CD14-positive monocyte (primary cell): ENCODE measurements around the gene SNX15. TPM values are rescaled to one million over a fixed set of nuclear protein-coding genes. Genes with fewer than 3 reads are reported as not detected.

Experiments
- DNase-seq, 3 donors: peaks; one replicate each; pipeline ENCODE4 v3.0.0-alpha.2; 2011 to 2022
- H2AFZ ChIP-seq: 2 replicates; pipeline ENCODE4 v1.6.0; 2012; ENCODE audit warnings: mild to moderate bottlenecking, low read depth, low read length, inconsistent platforms; ENCODE audit not compliant: insufficient read depth, poor library complexity, severe bottlenecking
- H3K27ac ChIP-seq, 2 donors: 1 replicate in 1 of 2; 2 replicates in 1 of 2; pipeline ENCODE4 v1.5.1; 2012 to 2013; ENCODE audit warnings: low read length in 2 of 2, control low read depth in 1 of 2, inconsistent platforms in 1 of 2, low read depth in 1 of 2, mild to moderate bottlenecking in 1 of 2
- H3K27me3 ChIP-seq, 2 donors: one replicate each; pipeline versions ENCODE4 v1.6.0 to v1.6.1; 2011 to 2013; ENCODE audit warnings: low read length in 2 of 2; ENCODE audit not compliant: control insufficient read depth in 2 of 2, insufficient read depth in 2 of 2
- H3K36me3 ChIP-seq, 2 donors: replicated peaks in 1 of 2; 1 replicate in 1 of 2; 2 replicates in 1 of 2; pipeline versions ENCODE4 v1.5.1 to v1.6.1; 2012 to 2013; ENCODE audit warnings: low read length in 2 of 2, control low read depth in 1 of 2, inconsistent platforms in 1 of 2, mild to moderate bottlenecking in 1 of 2; ENCODE audit not compliant: insufficient read depth in 2 of 2, control insufficient read depth in 1 of 2
- H3K4me1 ChIP-seq, 2 donors: 1 replicate in 1 of 2; 2 replicates in 1 of 2; pipeline versions ENCODE4 v1.5.1 to v1.6.1; 2012 to 2013; ENCODE audit warnings: low read length in 2 of 2, control low read depth in 1 of 2, inconsistent platforms in 1 of 2, mild to moderate bottlenecking in 1 of 2, moderate library complexity in 1 of 2; ENCODE audit not compliant: insufficient read depth in 2 of 2, control insufficient read depth in 1 of 2
- H3K4me2 ChIP-seq: replicated peaks from 2 replicates; pipeline ENCODE3; 2012; ENCODE audit warnings: low read length, moderate library complexity, mild to moderate bottlenecking; ENCODE audit not compliant: poor library complexity, severe bottlenecking; ENCODE audit errors: extremely low read depth
- H3K4me3 ChIP-seq, 3 experiments: fragments of 200-600 bp in 1 of 3; sonication (generic) in 1 of 3; replicated peaks in 1 of 3; 1 replicate in 2 of 3; 2 replicates in 1 of 3; pipeline ENCODE4 v1.5.1; 2011 to 2013; ENCODE audit warnings: low read length in 3 of 3, mild to moderate bottlenecking in 3 of 3, control low read depth in 2 of 3, low read depth in 2 of 3, inconsistent platforms in 1 of 3, moderate library complexity in 1 of 3
- H3K79me2 ChIP-seq: 2 replicates; pipeline ENCODE4 v1.6.0; 2012; ENCODE audit warnings: mild to moderate bottlenecking, control low read depth, inconsistent platforms, low read length, moderate library complexity; ENCODE audit not compliant: insufficient read depth
- H3K9ac ChIP-seq: 2 replicates; pipeline ENCODE4 v1.6.0; 2017; ENCODE audit warnings: low read length, mild to moderate bottlenecking; ENCODE audit not compliant: insufficient read depth, poor library complexity, severe bottlenecking
- H3K9me3 ChIP-seq, 2 donors: replicated peaks in 1 of 2; 1 replicate in 1 of 2; 2 replicates in 1 of 2; pipeline versions ENCODE4 v1.5.1 to v1.6.1; 2012 to 2013; ENCODE audit warnings: low read length in 2 of 2, control low read depth in 1 of 2; ENCODE audit not compliant: control insufficient read depth in 1 of 2, insufficient read depth in 1 of 2
- H4K20me1 ChIP-seq: 2 replicates; pipeline ENCODE4 v1.6.0; 2012; ENCODE audit warnings: mild to moderate bottlenecking, low read length, control low read depth, moderate library complexity; ENCODE audit not compliant: insufficient read depth
- H3K27ac Mint-ChIP-seq, 7 donors: one replicate each; pipeline ENCODE4 v1.8.0; 2020; ENCODE audit warnings: mild to moderate bottlenecking in 7 of 7, mixed read lengths in 7 of 7, moderate library complexity in 6 of 7, inconsistent platforms in 2 of 7
- H3K27me3 Mint-ChIP-seq, 3 donors: one replicate each; pipeline ENCODE4 v1.8.0; 2021 to 2022; ENCODE audit warnings: low read depth in 3 of 3, mild to moderate bottlenecking in 3 of 3, mixed read lengths in 3 of 3, moderate library complexity in 3 of 3, inconsistent platforms in 1 of 3
- H3K36me3 Mint-ChIP-seq, 2 donors: one replicate each; pipeline ENCODE4 v1.8.0; 2020; ENCODE audit warnings: mixed read lengths in 2 of 2, inconsistent platforms in 1 of 2, mild to moderate bottlenecking in 1 of 2
- H3K4me1 Mint-ChIP-seq: one replicate; pipeline ENCODE4 v1.8.0; 2020; ENCODE audit warnings: mild to moderate bottlenecking, mixed read lengths
- H3K4me3 Mint-ChIP-seq, 2 donors: one replicate each; pipeline ENCODE4 v1.8.0; 2020; ENCODE audit warnings: mild to moderate bottlenecking in 2 of 2, mixed read lengths in 2 of 2, moderate library complexity in 1 of 2
- H3K9me3 Mint-ChIP-seq, 7 donors: one replicate each; pipeline ENCODE4 v1.8.0; 2020 to 2022; ENCODE audit warnings: mixed read lengths in 7 of 7, mild to moderate bottlenecking in 6 of 7, moderate library complexity in 6 of 7, inconsistent platforms in 2 of 7
- CTCF ChIP-seq: fragments of 200-600 bp; IDR thresholded peaks from one replicate; pipeline ENCODE4 v1.8.0; 2022; ENCODE audit warnings: antibody characterized with exemption, mild to moderate bottlenecking
- WGBS: methylation state at CpG from one replicate; pipeline ENCODE4 v1.1.5; 2013; ENCODE audit warnings: missing lambda C conversion rate; ENCODE audit not compliant: insufficient coverage; 5-methylcytosine and 5-hydroxymethylcytosine counted together
- intact Hi-C, 2 donors: fragments of 100-400 bp; cut with micrococcal nuclease; formaldehyde crosslinking; loops; one replicate each; pipeline versions ENCODE4 v1.15.0 to v1.15.1; 2023
- polyA plus RNA-seq, 3 donors: library from polyadenylated mRNA; depleted of rRNA in 1 of 3; unstranded in 2 of 3; stranded (reverse) in 1 of 3; fragments of 300-500 nt in 2 of 3; fragments of >200 nt in 1 of 3; fragmentation: Illumina TruSeq in 2 of 3; gene quantifications; 1 replicate in 2 of 3; 2 replicates in 1 of 3; pipeline ENCODE4 v1.2.3, GENCODE V29; 2012 to 2021

Gene SNX15
- polyA plus RNA-seq, 3 donors, result 16.2 to 26.7 (median 17.8) TPM

GRCh38 chr11:64987998-64988854, 39.0 kb upstream of the SNX15 start:
- intact Hi-C loops, result no loop called here
- Mint-ChIP-seq H3K4me1 (peaks cover 62% of the 10 kb centered on the region), H3K36me3 (peaks cover 17 to 24% of the 10 kb centered on the region in 2 donors), H3K9me3 (peaks cover 0 to 2% (median 0%) of the 10 kb centered on the region in 7 donors), H3K27me3 (peaks cover 4 to 10% (median 7%) of the 10 kb centered on the region in 3 donors), H3K27ac (peak overlapping the region in 4 of 7 donors; percentile 53 to 78 (median 76)), H3K4me3 (no peak overlapping the region)
- no peak overlapping the region for H3K27ac ChIP-seq
- H3K27me3 ChIP-seq, result no peaks in the 10 kb centered on the region
- no peak for DNase-seq
- TF ChIP-seq CTCF, result no peak
- no peak overlapping the region for H3K9ac ChIP-seq
- WGBS, result 80% methylated on average over 1 of the region's 6 CpGs
- peaks cover 50 to 60% of the 10 kb centered on the region in 2 donors for H3K4me1 ChIP-seq
- H2AFZ ChIP-seq, result no peak overlapping the region
- H3K36me3 ChIP-seq, result no peaks in the 10 kb centered on the region
- H4K20me1 ChIP-seq, result no peaks in the 10 kb centered on the region
- no peaks in the 10 kb centered on the region for H3K9me3 ChIP-seq
- no peaks in the 10 kb centered on the region for H3K79me2 ChIP-seq
- H3K4me3 ChIP-seq, result peak overlapping the region in 1 of 3 experiments; percentile 71
- peak overlapping the region; percentile 36 for H3K4me2 ChIP-seq

GRCh38 chr11:64989416-64989815, 37.8 kb upstream of the SNX15 start:
- intact Hi-C loops, result no loop called here
- 85% methylated on average over 12 of the region's 13 CpGs for WGBS
- peaks cover 4 to 5% (median 5%) of the 10 kb centered on the region in 3 donors for H3K27me3 Mint-ChIP-seq
- Histone ChIP-seq H3K9ac (no peak overlapping the region), H3K4me2 (peak overlapping the region; percentile 69), H2AFZ (peak overlapping the region; percentile 41), H4K20me1 (no peaks in the 10 kb centered on the region), H3K27me3 (no peaks in the 10 kb centered on the region), H3K27ac (no peak overlapping the region), H3K9me3 (no peaks in the 10 kb centered on the region), H3K36me3 (no peaks in the 10 kb centered on the region), H3K4me3 (peak overlapping the region in 1 of 3 experiments; percentile 71), H3K4me1 (peaks cover 50 to 54% of the 10 kb centered on the region in 2 donors), H3K79me2 (no peaks in the 10 kb centered on the region)
- peak overlapping the region in 1 of 7 donors; percentile 41 for H3K27ac Mint-ChIP-seq
- DNase-seq, result no peak
- H3K9me3 Mint-ChIP-seq, result peaks cover 0 to 2% (median 0%) of the 10 kb centered on the region in 7 donors
- H3K4me1 Mint-ChIP-seq, result peaks cover 56% of the 10 kb centered on the region
- peaks cover 21 to 30% of the 10 kb centered on the region in 2 donors for H3K36me3 Mint-ChIP-seq
- no peak for TF ChIP-seq CTCF
- H3K4me3 Mint-ChIP-seq, result peak overlapping the region; percentile 75 to 91
